GM18870 (cell line): ENCODE data around the gene WNT11.

Experiments
- ATAC-seq: cut with Tn5 transposase; IDR thresholded peaks from one replicate; pipeline ENCODE4 v1.9.1; 2021; ENCODE audit warnings: moderate library complexity; ENCODE audit not compliant: unreplicated experiment

The WNT11 gene

DNA sequence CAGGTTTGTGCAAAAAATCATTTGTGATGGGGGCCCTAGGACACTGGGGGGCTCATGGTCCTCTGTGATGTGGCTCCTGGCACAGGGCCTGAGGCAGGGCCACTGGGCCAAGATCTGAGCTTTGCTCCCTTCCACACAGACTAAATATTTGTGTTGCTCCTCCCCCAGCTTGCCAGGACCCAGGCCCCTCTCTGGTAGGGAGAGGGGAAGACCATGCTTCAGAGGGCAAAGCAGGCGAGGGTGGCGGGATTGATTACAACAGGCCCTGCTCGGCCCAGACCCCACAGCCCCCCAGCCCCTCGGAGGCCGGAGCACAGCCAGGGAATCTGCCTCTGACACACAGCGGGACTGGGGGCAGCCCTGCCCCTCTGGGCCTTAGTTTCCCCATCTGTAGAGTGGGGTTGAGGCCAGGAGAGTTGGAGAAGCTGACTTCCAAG lies 29.0 kb downstream of the WNT11 start:
- no peak for ATAC-seq

DNA sequence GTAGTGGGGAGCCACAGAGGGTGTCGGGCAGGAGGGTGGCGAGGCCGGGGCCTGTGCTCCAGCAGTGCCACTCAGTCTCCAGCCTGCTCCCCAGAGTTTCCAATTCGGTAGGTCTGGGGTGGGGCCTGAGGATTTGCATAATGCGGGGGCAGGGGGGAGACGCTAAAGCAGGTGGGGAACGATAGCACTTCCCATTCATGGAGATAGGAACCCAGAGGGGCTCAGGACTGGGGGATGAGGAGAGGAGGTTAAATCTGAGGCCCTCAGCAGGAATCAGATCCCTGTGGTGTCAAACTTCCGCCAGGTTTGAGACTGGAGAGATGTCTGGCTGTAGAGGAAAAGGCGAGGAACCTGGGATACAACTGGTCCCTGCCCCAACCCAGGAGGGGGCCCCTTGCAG lies 29.8 kb downstream of the WNT11 start:
- ATAC-seq, result no peak

DNA sequence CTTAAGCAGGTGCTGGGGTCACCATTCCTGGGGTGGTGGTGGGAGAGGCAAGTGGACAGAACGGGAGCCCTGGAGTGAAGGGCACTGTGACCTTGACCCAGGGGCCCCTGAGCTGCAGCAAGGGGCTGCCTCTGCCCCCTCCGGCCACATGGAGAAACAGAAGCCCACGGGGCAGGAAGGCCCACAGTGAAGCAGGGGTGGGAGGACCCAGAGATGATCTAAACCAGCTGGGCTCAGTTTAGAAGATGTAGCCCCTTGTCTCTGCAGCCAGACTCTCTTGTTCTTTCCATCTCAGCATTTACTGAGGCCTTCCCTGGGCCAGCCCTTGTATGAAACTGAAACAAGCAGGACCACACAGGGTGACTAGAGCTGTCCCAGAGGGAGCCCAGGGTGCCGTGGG lies 30.5 kb downstream of the WNT11 start:
- no peak for ATAC-seq

DNA sequence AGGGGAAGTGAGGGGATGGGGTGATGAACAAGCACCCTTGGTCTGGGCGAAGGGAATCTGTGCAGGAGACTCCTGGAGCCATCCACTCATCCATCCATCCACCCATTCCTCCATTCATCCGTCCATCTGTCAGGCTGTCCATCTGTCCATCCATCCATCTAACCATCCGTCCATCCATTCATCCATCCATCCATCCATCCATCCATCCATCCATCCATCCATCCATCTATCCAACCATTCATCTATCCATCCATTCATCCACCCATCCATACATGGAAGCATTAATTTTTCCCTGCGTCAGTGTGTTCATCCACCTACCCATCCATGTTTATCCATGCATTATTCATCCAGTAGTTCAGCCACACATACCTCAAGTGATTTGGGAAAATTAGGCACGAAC lies 32.0 kb downstream of the WNT11 start:
- no peak for ATAC-seq

DNA sequence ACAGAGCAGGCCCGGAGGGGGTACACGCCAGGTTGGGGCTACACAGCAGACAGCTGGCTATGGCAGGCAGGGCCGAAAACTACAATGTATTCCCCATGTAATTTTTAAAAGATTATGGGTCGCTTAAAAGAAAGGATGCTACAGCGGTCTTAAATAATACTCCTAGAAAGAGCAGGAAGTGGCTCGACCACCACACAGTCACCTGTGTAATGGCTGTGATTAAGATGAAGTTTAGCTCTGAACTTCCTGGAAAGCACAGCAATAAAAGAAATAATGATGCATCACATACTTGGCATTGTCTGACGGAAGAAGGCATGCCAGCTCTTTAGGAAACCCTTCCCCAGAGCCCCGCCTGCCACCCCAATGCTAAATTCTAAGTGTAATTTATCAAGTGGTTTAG lies 32.6 kb downstream of the WNT11 start:
- no peak for ATAC-seq

DNA sequence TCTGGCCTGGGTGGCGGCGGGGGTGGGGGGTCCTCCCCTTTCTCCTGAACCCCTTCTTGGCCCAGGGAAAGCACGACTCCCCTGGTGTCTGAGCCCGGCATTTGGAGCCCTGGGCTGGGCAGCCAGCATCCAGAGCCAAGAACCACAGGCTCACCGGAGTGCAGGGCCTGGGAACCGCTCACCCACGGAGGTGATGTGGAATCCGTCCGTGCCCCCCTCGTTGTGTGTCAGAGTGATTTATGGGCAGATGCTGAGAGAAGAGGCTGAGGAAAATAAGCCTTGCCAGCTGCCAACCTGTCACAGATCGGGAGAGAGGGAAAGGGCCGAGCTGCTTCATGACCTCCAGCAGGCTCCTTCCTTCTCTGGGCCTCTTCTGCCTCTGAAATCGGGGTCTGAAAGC lies 33.7 kb downstream of the WNT11 start:
- ATAC-seq, result no peak

DNA sequence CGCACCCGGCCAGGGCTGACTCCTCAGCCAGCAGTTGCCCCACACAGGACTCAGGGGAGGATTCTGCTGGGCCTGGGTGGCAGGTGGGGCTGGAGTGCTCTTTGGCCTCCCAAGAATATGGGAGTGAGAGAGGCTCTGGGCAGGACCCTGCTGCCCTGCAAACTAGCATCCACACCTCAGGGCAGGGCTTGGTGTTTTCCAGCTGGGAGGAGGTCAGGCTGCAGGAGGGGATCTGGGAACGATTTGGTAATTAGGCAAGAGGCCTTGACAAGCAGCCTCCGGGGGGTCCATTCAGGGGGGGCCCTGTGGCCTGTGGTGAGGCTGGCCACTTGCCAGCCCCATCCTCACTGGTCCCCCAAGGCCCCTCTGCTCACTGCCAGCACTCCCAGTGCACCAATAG lies 35.8 kb downstream of the WNT11 start:
- ATAC-seq, result no peak

DNA sequence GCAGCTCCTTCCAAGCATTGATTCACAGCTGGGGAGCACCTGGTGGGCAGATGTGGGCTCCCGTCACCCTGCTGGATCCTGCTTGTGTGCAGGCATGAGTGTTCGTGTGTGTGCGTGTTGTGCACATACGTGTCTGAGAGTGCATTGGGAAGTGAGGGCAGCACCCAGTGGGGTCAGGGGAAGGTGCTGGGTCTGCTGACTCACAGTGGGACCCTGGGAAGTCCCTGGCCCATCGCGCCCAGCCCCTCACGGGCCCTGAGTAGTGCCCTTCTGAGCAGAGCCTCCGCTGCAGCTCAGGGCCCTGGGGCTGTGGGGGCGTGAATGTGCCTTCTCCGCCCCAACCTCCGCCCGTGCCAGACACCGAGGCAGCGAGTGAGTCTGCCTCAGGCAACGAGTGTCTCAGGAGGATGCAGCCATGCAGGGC lies 36.8 kb downstream of the WNT11 start:
- no peak for ATAC-seq

DNA sequence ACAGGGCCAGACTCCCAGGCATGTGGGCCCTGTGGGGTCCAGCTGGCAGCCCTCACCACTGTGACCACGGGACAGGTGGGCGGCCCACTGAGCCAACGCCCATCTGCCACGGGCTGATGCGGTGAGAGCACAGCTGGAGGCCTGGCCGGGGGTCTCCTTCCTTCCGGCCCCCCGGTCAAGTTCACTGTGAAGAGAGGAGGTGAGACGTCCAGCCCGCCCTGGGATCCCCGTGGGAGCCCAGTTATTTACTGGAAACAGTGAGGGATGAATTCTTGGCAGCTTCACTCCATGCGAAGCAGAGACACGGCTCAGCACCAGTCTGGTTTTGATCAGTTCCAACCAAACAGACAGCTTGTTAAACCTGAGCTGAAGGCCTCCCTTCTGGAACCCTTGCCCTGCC lies 38.7 kb downstream of the WNT11 start:
- ATAC-seq, result no peak

DNA sequence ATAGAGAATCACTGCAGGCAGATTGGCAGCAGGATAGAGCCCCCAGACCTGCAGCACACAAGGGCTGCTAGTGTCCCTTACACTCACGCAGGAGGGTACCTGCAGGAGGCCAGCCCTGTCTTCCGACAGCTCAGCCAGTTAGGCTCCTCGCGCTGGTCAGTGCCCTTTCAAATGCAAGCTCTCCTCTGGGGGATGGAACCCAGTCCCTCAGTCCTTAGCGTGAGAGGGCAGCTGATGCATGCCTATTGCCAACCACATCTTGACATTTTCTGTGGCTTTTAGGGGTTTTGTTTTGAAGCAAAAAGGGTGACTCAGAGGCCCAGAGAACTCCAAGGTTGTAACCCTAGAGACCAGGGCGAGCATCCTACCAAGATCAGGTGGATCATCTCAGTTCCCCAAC lies 40.0 kb downstream of the WNT11 start:
- ATAC-seq, result no peak

DNA sequence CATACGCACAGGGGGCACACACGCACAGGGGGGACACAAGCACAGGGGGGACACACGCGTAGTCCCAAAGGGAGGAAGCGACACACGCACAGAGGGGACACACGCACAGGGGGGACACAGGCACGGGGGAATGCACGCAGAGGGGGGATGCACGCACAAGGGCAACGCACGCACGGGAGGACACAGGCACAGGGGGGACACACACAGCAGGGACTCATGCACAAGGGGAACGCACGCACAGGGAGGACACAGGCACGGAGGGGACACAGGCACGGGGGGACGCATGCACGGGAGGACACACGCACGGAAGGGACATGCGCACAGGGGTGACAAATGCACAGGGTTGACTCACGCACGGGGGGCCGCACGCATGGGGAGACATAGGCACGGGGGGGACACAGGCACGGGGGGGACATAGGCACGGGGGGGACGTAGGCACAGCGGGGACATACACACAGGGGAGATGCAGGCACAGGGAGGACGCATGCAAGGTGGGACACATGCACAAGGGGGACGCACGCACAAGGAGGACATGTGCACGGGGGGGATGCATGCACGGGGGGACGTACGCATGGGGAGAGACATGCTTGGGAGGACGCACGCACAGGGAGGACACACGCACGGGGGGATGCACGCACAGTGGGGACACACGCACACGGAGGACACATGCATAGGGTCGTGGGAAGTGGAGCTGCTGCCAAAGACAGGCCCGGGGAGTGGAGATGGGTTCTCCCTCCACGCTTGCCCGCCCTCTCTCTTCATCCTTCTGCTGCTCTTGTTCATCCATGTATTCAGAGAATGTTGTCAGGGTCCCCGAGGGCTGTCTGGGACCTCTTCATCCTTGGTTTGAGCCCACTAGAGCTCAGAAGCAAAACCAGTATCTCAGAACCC lies 41.2 kb downstream of the WNT11 start:
- ATAC-seq, result no peak

DNA sequence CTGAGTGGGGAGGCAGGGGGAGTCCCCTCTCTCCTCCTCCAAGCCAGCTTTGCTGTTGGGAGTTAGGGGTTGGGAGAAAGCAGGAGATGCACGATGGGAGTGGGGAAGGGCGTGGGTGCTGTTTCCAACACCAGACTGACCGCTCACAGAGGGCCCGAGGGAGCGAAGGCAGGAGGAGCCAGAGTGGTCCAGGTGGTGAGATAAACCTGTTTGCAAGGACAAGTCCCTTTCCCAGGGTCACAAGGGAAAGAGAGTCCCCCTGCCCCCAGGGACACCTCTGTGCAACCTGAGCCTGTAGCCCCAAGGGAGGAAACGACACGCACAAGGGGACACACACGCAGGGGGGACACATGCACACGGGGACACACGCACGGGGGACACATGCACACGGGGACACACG lies 42.2 kb downstream of the WNT11 start:
- ATAC-seq, result no peak

DNA sequence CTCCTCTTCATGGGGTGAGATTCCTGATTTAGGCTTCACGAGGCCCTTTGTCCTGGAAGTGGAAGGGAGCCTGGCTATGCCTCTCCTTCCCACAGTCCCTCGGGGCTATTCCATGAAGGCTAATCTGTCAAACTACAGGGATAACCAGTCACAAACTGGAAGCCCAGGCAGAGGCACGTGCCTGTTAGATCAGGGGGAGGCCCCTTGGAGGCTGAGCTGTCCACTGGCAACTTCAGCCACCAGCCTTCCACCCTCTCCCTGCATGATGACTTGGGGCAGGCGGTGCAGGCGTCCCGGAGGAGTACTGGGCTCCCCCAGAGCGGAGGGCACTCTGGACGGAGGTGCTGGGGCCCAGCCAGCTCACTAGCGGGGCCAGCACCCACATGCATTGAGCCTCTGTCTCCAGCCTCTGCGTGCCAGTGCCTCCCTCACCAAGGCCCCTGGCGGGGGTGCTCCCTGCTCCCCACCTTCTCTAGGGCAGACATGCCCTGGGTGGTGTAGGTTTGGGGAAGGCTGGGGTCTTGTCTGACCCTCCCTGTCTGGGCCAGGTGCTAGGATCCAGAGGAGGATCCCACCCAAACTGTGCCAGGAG lies 42.9 kb downstream of the WNT11 start:
- ATAC-seq, result no peak

DNA sequence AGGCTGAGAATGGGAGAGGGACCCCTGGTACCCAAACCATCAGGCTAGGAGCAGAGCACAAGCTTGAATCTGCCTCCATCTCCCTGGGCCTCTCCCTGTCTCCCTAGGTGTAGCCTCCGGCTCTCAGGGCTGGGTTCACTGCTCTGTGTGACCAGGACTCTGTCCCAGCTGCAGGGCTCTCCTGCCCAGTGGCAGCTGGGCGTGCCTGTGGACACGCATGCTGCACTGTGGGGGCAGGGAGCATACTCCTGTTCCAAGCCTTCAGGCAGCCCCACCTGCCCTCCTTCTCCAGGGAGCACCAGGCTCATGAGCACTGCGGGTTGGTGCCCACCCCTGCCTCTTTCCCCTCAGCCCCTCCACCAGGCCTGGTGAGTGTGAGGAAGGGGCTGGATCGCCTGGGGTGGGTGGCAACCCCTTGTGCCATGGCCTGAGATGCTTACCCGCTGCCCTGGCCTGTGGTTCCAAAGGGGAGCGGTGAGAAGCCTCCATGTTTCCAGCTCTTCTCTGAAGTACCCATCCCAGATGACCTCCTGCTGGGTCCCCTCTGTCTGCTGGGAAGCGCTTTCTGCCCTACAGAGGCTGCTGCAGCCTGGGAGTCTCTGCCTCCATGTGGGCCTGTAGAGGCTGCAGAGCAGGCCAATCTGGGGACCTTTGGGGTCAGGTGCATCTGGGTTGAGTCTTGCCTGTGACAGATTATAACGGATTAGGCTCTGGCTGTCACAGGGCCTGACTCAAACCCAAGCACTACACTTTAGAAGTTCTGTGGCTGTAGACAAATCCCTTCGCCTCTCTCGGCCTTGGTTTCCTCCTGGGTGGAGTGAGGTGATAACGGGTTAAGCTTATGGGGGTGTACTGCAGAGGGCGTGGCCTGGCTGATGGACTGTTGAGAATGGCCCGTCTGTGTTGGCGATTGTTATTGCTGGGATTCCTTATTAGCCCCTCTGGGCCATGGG lies 43.7 kb downstream of the WNT11 start:
- ATAC-seq, result no peak

DNA sequence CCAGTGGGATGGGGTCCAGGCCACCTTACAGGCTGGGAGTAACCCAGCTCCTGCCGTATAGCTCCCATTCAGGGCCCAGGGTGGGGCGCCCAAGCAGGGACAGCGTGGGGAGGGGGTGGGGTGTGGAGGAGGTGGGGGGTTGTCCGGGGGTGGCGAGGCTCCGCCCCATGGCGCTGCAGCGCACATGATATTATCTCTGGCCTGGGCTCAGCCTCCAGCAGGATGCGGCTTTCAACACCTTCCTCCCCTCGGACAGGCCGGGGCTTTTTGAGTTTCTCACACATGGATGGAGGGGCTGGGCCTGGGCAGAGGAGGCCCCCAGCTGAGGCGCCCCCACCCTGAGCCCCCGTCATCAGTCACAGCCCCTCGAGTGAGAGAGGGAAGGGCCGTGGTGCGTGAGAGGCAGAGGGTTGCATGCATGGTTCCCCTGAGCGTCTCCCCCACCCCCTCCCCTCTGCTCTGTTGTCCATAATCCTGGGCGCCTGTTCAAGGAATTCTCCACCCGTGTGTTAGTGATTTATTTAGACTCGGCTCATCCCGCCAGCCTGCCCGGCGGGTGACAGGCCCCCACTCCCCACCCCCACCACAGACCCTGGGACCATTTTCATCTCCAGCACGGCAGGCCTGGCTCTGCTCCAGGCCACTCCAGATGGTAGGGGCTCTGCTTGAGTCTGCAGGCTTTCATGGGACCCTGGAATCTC lies 44.9 kb downstream of the WNT11 start:
- ATAC-seq, result no peak

DNA sequence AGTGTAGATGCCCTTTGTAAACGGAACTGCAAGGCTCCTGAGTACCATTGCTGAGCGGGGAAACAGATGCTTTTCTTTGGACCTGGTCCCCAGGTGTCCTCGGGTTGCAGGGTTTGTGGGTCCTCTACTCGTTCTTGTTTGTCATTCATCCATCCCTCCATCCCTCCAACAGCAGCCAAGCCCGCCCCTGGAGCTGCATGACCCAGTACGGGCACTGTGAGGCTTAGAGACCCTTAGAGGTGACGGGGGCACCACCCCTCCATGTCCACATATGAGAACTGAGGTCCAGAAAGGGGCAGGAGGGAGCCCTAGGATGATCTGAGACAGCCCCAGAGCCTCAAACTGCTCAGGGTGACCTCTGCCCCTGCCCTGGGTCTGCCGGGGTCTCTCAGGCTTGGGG lies 45.4 kb downstream of the WNT11 start:
- no peak for ATAC-seq

DNA sequence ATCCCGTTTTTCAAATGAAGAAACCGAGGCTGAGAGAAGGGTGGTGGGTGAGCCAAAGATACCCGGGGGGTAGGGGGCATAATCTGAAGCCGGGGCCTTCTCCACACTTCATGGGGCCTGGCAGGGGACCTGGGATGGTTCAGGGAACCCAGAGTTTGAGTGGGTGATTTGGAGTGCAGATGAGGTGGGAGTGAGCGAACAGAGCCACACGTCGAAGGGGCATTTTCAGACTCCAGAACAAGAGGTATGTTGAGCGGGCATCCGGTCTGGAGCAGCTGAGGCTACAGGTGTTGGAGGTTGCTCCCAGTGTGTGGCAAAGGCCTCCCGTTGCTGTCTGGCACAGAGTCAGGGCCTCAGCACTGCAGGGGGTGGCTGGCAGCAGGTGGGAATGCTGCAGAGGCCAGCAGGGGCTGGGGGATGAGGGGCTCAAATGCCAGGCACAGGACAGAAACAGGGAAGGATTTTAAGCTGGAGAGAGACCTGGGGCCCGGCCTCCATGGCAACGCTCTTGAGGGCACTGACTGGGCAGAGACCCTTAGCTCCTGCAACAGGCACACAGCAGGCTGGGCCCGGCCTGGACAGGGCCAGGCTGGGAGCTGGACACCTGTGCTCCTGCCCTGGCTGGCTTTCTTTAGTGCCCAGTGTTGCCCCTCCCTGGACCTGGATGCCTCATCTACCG lies 46.2 kb downstream of the WNT11 start:
- no peak for ATAC-seq

DNA sequence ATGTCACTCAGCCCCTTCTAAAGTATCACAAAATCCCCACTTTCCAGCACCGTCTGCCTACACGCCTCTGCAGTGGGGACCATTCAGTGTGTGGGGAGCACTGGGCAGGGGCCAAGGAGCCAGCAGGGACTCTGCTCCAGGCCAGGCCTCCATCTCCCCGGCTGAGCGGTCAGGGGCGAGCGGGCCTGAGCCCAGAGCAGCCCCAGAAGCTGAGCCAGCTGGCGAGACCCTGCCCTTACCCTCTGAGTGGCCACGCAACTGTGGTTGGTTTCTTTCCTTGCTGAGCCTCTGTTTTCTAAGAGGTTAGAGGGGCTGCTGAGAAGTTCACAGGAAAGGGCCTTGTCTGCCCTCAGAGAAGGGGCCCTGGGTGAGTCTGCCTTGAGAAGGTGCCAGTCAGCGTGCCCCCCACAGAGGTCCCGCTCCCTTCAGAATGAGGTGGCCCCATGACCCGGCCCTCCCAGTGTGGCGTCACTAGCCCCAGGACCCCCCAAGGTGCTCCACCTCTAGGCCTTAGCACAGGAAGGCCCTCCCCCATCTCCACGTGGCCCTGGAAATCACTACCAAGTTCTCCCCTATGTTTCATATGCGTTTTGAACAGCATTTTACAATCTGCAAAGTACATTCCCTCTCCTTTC lies 46.9 kb downstream of the WNT11 start:
- no peak for ATAC-seq

DNA sequence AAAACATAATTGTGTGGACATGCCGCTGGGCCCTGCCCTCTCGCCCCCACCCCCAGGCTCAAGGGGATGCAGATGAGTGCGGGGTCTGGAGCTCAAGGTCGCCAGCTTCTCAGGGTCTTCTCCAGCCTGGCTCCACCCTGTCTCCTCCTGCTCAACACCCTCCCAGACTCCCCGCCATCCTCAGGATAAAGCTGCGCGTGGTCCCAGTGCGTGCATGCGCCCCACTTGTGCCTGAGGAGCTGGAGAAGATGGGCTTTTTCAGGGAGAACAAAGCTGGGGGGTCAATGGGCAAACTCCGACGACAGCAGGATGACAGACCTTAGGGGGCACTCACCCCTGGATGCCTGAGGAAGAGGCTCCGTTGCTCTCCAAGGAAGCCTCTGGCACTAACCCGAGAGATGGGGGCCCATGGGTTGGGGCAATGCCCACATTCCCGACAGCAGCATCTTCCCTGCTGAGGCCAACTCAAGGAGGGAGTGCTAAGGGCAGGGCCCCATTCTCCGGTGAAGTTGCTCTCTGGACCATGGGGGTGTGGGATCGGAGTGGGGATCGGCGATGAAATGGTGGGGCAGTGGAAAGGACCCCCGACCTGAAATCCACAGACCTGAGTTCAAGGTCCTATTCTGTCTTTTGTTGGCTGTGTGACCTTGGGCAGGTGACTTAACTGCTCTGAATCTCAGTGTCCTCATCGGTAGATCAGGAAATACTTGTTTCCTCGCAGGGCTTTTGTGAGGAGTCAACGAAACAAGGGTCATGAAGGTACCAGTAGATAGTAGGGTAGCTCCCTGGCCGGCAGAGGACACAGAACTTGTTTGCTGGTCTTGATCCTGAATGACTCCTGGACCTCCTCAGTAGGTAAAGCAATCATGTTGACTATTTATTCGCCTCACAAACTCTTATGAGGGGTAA lies 47.7 kb downstream of the WNT11 start:
- ATAC-seq, result no peak
